ENCODE data around the gene ZNF740.

DNA sequence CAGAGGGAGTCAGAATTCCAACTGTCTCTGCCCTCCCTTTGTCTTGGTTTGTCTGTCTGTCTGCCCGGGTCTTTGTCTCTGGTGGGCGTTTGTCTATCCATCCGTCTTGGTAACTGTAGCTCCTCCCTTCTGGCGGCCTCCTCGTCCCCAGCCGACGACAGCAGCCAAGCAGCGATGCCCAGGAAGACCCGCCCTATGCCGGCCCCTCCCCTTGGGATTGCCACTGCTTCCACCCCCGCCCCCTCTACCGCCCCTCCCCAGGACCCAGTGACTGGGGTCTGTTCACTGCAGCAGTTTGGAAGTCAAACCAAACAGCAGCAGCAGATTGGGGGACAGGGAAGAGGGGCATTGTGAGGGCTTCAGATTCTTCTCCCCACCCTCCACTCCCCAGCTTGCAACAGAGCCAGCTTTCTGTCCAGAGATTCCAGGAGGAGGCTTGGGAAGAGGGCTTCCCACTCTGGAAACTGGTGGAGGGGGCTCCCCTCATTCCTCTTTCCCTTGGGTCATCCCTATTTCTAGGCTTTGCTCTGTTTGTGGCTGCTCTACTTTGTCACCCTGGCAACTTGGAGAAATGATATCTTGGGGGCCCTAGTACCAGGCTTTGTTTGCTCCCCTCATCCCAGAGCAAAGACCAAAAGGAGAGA lies 53.9 kb downstream of the ZNF740 start:
- TF ChIP-seq CTCF (conservative IDR thresholded peaks at IDR 0.05; ENCODE audit: low read length) = no peak
- no peak for TF ChIP-seq EZH2phosphoT487 (IDR thresholded peaks at IDR 0.05; ENCODE audit: borderline replicate concordance, low read depth, low read length)

All from OCI-LY7 (cell line).